ENCODE measurements around the gene TAB2.

Gene TAB2

GRCh38 chr6:149431905-149432775 lies 114.6 kb downstream of the TAB2 start:
- CTCF ChIA-PET, result interaction anchor here (0.6 to 18.9 kb wide), 63 partner anchors 8 to 872 kb away, joined by 3 to 382 read pairs (median 5); no protein-coding TSS in a partner anchor
- POLR2A ChIA-PET, result interaction anchor here (0.6 kb wide), 1 partner anchor 265 kb away, joined by 3 read pairs; no protein-coding TSS in a partner anchor
- no peak for DNase-seq (ENCODE audit: low read depth, low spot score)
- H3K4me3 ChIP-seq (ENCODE audit: low read depth, low read length), result no peak overlapping the region
- TF ChIP-seq CTCF (IDR thresholded peaks at IDR 0.05; ENCODE audit: insufficient read depth, low read length, missing control alignments), result peak; percentile 93

- DNase-seq (ENCODE audit: low read depth, low spot score), result no peak
- no peak overlapping the region for H3K4me3 ChIP-seq (ENCODE audit: low read depth, low read length)
- POLR2A ChIA-PET, result no interaction called here
- no peak for TF ChIP-seq CTCF (IDR thresholded peaks at IDR 0.05; ENCODE audit: insufficient read depth, low read length, missing control alignments)
- CTCF ChIA-PET, result interaction anchor here (0.7 to 18.9 kb wide), 19 partner anchors 8 to 853 kb away, joined by 3 to 382 read pairs (median 11); no protein-coding TSS in a partner anchor
These were observed 115.9 kb downstream of the TAB2 start for GRCh38 chr6:149433405-149433804.

- DNase-seq (ENCODE audit: low read depth, low spot score), result no peak
- ChIA-PET POLR2A (no interaction called here), CTCF (interaction anchor here (0.7 to 18.9 kb wide), 13 partner anchors 10 to 854 kb away, joined by 3 to 382 read pairs (median 8); no protein-coding TSS in a partner anchor)
- TF ChIP-seq CTCF (IDR thresholded peaks at IDR 0.05; ENCODE audit: insufficient read depth, low read length, missing control alignments), result no peak
- no peak overlapping the region for H3K4me3 ChIP-seq (ENCODE audit: low read depth, low read length)
These were observed 116.4 kb downstream of the TAB2 start for GRCh38 chr6:149433881-149434280.

- ChIA-PET POLR2A (no interaction called here), CTCF (interaction anchor here (1.6 to 18.9 kb wide), 2 partner anchors 354 to 405 kb away, joined by 5 to 382 read pairs; no protein-coding TSS in a partner anchor)
- no peak for TF ChIP-seq CTCF (IDR thresholded peaks at IDR 0.05; ENCODE audit: insufficient read depth, low read length, missing control alignments)
- H3K4me3 ChIP-seq (ENCODE audit: low read depth, low read length), result no peak overlapping the region
- DNase-seq (ENCODE audit: low read depth, low spot score), result no peak
These were observed 118.5 kb downstream of the TAB2 start for GRCh38 chr6:149435919-149436586.

DNA sequence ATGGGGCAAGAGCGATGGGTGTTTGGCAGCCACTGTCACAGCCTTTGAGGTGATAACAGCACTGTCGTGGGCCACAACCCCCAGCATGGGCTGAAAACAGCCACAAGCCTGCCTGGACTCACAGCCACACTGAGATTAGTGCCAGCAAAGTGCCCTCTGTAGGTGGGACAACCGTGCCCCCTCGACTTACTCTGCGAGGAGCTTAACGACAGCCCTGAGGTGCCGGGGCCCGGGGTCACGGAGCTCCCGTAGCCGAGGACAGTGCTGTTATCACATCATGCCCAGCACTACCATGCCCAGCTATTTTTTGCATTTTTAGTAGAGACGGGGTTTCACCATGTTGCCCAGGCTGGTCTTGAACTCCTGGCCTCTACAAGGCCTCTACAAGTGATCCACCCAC lies 119.1 kb downstream of the TAB2 start:
- H3K4me3 ChIP-seq (ENCODE audit: low read depth, low read length), result no peak overlapping the region
- DNase-seq (ENCODE audit: low read depth, low spot score), result no peak
- ChIA-PET CTCF (interaction anchor here (1.2 to 18.9 kb wide), 4 partner anchors 79 to 406 kb away, joined by 3 to 382 read pairs (median 4); no protein-coding TSS in a partner anchor), POLR2A (no interaction called here)
- TF ChIP-seq CTCF (IDR thresholded peaks at IDR 0.05; ENCODE audit: insufficient read depth, low read length, missing control alignments), result no peak

DNA sequence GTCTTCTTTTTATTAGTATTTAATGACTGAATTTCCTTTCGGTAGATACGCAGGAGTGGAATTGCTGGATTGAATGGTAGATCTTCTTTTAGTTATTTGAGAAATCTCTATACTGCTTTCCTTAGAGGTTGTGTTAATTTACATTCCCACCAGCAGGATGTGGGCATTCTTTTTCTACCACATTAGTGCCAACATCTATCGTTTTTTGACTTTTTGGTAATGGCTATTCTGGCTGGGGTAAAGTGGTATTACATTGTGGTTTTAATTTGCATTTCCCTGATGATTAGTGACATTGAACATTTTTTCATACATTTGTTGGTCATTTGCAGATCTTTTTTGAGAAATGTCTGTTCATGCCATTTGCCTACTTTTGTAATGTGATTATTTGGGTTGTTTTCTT lies 119.7 kb downstream of the TAB2 start:
- CTCF ChIA-PET, result interaction anchor here (1.2 to 18.9 kb wide), 4 partner anchors 78 to 406 kb away, joined by 3 to 382 read pairs (median 4); no protein-coding TSS in a partner anchor
- POLR2A ChIA-PET, result no interaction called here
- no peak for DNase-seq (ENCODE audit: low read depth, low spot score)
- H3K4me3 ChIP-seq (ENCODE audit: low read depth, low read length), result no peak overlapping the region
- no peak for TF ChIP-seq CTCF (IDR thresholded peaks at IDR 0.05; ENCODE audit: insufficient read depth, low read length, missing control alignments)

Data from AG04449 (cell line).